COLO829 (cell line): ENCODE measurements around the gene TCIRG1.

Experiments used
- DNase-seq: peaks from one replicate; pipeline ENCODE4 v3.0.0; 2012; ENCODE audit warnings: low spot score

TCIRG1 gene

GRCh38 chr11:68037411-68038225 lies 1.2 kb upstream of the TCIRG1 start:
- no peak for DNase-seq

GRCh38 chr11:68038226-68038717 lies 553 bp upstream of the TCIRG1 start:
- DNase-seq, result no peak

GRCh38 chr11:68039526-68040086 lies 781 bp downstream of the TCIRG1 start:
- no peak for DNase-seq

- DNase-seq, result no peak
These were observed 1.5 kb downstream of the TCIRG1 start for GRCh38 chr11:68040101-68040956.

- no peak for DNase-seq
These were observed 2.2 kb downstream of the TCIRG1 start for GRCh38 chr11:68040957-68041591.

GRCh38 chr11:68041617-68042218 lies 2.9 kb downstream of the TCIRG1 start:
- no peak for DNase-seq

GRCh38 chr11:68042219-68043028 lies 3.6 kb downstream of the TCIRG1 start:
- no peak for DNase-seq

GRCh38 chr11:68043029-68043348 lies 4.2 kb downstream of the TCIRG1 start:
- DNase-seq, result no peak

GRCh38 chr11:68043349-68044144 lies 4.7 kb downstream of the TCIRG1 start:
- no peak for DNase-seq

GRCh38 chr11:68044145-68044813 lies 5.5 kb downstream of the TCIRG1 start:
- no peak for DNase-seq

GRCh38 chr11:68044898-68045351 lies 6.1 kb downstream of the TCIRG1 start:
- DNase-seq, result no peak

- DNase-seq, result no peak
These were observed 8.8 kb downstream of the TCIRG1 start for GRCh38 chr11:68047437-68048290.

- DNase-seq, result no peak
These were observed 10.1 kb downstream of the TCIRG1 start for GRCh38 chr11:68048681-68049508.

- DNase-seq, result no peak
These were observed 10.9 kb downstream of the TCIRG1 start for GRCh38 chr11:68049509-68050370.

- no peak for DNase-seq
These were observed 11.6 kb downstream of the TCIRG1 start for GRCh38 chr11:68050371-68050841.
